ENCODE data around the gene ACTR8.
A peak's percentile ranks its signal among the peaks of the same experiment; 100 is the strongest.
"Not testable (repeated sequence)": the region's sequence is repeated elsewhere in the genome, so short reads cannot be mapped to it uniquely, and the experiment has no call there.

ACTR8 gene, protein sequence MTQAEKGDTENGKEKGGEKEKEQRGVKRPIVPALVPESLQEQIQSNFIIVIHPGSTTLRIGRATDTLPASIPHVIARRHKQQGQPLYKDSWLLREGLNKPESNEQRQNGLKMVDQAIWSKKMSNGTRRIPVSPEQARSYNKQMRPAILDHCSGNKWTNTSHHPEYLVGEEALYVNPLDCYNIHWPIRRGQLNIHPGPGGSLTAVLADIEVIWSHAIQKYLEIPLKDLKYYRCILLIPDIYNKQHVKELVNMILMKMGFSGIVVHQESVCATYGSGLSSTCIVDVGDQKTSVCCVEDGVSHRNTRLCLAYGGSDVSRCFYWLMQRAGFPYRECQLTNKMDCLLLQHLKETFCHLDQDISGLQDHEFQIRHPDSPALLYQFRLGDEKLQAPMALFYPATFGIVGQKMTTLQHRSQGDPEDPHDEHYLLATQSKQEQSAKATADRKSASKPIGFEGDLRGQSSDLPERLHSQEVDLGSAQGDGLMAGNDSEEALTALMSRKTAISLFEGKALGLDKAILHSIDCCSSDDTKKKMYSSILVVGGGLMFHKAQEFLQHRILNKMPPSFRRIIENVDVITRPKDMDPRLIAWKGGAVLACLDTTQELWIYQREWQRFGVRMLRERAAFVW

DNA sequence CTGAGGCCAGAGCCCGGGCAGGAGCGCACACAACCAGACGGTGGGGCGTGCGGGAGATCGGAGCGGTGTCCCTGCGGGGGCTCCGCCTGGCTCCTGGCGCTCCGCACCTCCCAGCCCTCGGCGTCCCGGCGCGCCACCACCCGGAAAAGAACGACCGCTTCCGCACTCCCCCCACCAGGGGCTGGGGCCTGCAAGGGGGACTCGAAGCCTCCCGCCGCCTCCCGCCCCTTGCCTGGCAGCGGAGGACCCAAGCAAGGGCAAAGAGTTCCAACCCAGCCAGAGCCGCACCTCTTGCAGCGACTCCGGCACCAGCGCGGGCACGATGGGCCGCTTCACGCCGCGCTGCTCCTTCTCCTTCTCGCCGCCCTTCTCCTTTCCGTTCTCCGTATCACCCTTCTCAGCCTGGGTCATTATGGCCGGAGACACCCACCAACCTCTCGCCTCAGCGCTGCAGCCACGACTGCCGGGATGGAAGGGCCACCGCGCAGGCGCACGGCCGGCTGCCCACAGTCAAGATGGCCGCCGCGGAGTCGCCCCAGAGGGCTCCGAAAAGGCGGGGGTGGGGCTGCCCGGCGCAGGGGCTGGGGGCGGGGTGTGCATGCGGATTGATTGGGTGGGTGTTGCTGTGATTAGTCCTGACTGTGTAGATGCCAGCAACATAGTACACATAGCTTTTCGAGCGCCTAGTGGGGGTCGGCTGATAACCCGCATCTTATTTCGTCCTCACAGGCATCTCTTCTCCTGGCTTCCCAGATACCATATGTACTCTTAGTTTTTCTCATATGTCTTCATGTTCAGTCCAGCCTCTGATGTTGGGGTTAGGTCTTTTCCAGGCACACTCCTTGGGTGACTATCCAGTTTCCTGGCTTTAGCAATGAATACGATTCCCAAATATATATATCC, at the start of gene ACTR8:
ACTR8 (minus strand) TSS at position 462 of the 903 bp plus-strand sequence; CDS start at position 411, 51 bp downstream.
- peak; percentile 21 to 94 (median 84) for DNase-seq

DNA sequence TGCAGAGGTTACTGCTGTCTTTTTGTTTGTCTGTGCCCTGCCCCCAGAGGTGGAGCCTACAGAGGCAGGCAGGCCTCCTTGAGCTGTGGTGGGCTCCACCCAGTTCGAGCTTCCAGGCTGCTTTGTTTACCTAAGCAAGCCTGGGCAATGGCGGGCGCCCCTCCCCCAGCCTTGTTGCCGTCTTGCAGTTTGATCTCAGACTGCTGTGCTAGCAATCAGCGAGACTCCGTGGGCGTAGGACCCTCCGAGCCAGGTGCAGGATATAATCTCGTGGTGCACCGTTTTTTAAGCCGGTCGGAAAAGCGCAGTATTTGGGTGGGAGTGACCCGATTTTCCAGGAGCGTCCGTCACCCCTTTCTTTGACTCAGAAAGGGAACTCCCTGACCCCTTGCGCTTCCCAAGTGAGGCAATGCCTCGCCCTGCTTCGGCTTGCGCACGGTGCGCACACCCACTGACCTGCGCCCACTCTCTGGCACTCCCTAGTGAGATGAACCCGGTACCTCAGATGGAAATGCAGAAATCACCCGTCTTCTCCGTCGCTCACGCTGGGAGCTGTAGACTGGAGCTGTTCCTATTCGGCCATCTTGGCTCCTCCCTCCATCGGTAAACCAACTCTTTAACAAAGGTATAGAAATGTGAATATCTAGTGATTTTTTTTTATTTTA, 45.4 kb upstream of the ACTR8 start:
- not testable (repeated sequence) for DNase-seq

DNA sequence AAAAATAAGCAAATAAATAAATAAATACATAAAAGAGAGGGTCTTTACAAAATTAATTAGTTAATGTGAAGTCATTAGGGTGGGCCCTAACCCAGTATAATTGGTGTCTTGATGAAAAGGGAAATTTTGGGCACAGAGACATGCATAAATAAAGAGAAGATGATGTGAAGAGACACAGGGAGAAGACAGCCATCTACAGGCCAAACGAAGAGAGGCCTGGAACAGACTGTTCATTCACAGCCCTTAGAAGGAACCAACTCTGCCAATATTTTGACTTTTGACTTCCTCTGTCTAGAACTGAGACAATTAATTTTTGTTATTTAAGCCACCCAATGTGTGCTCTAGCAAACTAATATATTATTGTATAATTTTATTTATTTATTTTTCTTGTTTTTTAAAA, 39.3 kb upstream of the ACTR8 start:
- DNase-seq = no peak

DNA sequence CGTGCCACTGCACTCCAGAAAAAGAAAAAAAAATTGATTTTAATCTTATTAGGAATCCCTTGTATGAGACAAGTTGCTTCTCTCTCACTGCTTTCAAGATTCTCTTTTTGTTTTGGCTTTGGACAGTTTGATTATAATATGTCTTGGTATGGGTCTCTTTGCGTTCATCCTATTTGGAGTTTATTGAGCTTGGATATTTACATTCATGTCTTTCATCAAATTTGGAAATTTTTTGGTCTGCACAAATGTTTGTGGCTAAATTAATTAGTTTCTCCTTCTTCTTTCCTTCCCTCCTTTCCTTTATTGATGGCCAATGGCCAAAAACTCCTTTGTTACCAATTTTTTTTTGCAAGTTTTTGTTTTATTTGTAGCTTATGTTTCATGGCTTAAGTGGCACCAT, 37.8 kb upstream of the ACTR8 start:
- DNase-seq = no peak

DNA sequence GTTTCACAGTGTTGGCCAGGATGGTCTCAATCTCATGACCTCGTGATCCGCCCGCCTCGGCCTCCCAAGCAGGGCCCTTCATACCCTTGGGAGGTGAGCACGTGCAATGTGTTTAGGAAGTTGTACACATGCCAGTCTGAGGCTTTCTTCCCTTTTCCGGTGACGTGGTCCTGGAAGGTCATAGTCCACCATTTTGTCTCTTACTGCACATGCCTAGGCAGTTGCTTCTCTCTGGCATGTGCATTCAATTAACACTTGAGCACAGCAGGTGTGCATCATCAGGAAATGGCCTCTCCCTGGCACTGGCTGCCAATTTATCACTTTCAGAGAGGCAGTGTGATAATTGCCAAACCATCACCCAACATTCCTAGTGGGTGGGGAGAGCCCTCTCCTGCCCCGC, 31.4 kb upstream of the ACTR8 start:
- no peak for DNase-seq

DNA sequence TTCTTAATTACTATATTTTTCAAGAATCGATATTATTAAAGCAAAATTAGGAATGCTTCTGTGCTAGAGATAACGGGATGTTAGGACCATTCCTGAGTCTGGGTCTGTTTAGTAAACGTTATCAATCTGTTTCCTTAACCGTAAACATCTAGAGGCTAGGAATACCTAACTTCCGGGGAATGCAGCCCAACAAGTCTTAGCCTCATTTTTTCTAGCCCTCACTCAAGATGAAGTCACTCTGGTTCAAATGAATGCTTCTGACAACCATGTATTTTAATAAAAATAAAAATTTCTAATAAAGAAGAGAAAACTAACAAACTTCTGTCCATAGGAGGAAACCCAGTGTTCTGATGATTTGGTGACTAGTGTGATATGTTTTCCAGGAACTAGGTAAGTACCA, 20.8 kb upstream of the ACTR8 start:
- DNase-seq = no peak

DNA sequence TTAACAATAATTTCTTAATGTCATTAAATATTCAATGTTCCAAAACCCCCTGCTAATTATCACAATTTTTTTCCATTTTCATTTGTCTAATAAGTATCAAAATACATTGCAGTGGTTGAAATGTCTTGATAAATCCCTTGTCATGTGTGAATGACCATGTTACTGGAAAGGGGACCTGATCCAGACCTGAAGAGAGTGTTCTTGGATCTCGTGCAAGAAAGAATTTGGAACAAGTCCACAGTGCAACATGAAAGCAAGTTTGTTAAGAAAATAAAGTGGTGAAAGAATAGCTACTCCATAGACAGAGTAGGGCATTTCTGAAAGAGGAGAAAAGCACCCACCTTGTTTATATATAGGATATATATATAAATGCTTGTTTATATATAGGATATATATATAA, 20.1 kb upstream of the ACTR8 start:
- no peak for DNase-seq

DNA sequence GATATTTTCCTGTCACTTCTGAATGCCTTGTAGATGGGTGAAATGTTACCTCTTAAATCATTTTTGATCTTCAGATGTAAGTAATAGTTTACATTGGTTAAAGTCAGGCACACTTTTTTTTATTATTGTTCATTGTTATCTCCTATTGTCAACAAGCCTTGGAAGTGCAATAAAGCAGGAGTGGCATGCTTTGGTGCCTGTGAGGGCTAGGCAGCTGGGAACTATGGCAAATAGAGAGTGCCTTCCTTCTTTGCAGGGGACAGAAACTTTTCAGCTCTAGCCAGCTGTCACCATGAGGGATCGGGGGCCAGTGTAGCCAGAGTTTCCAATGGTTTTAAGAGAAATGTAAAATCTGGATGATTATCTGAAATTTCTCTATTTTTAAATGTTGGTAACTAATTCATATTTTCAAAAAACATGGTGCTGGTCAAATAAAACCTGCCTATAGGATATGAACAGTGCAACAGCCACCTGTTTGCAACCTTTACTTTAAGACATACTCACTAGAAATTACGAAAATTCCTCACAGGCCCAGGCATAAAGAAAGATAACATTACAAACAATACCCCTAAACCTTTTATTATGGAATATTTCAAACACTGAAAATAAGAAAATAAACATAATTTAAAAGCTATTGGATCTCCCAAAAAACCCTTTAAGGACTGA, 18.8 kb upstream of the ACTR8 start:
- no peak for DNase-seq

DNA sequence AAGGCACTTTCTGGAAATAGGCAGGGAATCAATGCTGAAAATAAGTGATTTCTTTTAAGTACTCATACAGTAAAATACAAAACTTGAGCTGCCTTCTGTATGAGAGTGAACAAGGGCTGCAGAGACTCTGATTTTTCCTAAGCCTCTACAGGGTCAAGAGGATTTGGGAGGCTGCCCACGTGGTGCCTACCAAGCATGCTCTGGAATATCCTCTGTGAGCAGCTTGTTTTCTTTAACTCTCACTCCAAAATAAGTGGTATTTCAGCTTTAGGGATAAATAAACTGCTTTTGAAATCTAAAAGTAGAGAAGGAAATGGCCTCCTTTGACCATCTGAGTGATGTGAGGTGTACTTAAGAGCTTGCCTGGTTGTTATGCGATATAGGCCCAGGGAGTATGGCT, 17.8 kb upstream of the ACTR8 start:
- DNase-seq = no peak

DNA sequence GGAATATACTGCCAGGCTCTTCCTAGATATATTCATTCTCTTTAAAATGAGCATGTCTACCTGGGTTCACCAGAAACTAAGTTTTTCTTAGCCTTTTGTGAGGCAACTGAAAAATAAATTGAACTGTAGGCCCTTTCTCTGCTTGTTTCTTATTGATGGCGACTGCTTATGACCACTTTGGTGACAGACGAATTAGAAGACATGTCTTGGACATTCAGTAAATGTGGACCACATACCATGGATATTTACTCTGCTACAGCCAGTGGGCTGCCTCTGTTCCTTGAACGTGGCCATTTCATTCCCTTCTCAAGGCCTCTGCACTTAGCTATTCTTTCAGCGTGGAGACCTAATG, 10.3 kb upstream of the ACTR8 start:
- DNase-seq = no peak

DNA sequence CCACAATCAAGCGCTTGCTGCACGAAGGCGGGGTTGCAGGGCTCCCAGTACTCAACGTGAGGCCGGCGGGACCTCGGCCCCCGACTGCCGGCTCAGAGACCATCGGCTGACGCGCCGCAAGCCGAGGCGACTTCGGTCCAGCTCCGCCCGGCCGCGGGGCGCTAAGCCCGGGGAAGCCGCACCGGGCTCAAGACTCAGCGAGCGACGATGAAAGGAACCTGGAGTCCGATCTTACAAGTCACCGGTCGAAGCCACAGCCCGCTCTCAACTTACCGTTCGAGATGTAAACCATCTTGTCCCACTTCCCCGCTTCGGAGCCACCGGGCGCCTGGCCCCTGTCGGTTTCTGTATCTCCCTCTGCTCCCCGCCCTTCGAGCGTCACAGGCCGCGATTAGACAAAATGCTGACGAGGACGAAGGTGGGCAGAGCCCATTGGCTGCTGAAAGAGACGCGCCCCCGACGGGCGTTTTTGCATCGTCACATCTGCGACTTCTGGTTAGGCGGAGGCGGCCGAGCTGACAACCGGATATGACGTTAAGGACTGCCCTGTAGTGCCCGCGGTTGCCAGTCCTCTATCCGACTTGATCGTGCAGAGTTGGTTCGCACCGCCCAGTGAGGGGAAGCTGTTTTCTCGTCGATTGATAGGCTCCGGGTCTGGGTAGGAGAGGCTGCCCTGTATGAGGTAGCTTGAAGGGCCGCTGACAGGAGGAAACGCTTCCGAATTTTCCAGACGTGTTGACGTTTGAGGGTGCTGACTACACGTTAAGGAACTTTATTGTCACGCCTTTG, 9.7 kb upstream of the ACTR8 start, which contains the start of gene SELENOK:
SELENOK (minus strand) TSS at position 363 of the 789 bp plus-strand sequence.
- DNase-seq = peak; percentile 85 to 99 (median 96)

DNA sequence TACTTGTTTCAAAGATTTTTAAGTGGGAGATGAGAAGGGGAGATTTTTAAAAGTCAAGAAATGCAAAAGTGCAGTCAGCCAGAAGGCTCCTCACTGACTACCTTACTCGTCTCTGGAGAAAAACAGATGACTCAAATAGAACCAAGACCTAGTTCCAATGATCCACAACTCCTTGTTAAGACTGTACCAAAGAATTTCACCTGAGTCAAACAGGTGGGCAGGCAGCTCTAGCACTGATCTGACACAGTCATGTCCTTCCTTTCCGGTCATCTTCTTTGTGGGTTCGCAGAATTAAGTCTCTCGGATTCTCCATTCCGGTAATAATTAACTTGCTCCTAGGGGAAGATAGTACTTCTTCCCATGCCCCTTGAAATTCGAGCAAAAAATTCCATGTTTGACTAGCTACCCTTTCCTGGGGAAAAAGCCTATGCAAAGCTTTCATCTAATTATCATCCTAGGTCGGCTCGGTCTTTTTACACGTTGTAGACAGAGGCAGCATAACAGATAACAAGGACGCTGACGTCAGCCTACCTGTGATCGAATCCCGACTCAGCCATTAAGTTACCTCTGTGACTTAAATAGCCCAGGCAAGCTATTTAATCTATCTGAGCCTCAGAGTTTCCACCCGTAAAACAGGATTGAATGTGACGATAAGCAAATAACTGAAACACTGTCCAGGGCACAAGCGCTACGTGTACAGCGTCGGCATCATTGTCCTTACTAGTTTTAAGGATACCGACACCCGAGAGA, 8.9 kb upstream of the ACTR8 start:
- DNase-seq = peak in 1 of 14 donors; percentile 36

DNA sequence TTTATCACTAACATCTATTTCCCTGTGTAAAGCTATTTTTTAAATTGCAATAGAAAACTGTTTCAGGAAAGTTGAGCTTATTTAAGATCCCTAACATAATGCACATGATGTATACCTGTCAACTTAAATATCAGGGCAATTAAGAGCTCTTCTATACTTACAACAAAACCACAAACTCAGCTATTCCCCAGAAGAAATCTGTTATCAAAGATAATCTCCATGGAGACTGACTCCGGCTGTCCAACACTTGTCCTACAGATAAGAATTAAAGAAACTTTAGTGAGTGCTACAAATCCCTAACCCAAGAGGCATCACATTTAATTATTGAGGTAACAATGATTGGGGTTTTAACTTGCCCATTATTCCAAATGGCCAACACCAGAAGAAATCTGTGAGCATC, 6.3 kb upstream of the ACTR8 start:
- no peak for DNase-seq

DNA sequence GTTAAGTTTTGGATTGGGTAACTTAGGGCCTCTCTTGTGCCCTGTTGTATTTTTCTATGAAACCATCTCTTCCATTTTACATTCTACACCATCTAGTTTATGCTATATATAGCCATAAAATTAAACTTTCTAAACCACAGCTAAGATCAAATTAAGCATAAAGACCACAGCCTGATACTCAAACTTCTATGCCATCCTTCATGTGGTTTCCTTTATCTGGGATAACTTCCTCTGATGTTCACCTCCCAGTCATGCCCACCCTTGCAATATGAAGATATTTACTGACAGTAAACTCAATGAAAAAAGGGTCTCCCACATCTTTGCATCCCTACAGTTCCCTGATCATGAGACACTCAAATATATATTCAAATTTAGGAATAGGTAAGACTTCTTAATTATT, 5.5 kb upstream of the ACTR8 start:
- no peak for DNase-seq

DNA sequence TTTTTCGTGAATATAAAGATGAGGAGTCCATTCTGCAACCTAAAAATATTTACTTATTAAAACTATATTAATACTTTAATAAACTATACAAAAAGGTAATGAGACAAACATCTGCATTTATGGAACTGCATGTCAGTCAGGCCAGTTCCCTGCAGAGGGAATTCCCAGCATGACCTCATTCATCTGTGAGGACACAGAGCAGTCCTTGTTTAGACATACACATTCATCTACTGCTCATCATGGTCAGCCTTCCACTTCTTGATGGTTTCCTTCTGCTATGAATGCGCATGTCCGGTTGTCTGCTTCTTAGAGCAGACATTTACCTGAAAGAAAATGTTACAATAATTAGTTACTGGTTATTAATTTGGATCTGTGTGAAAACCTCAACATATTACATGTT, 3.3 kb upstream of the ACTR8 start:
- peak in 3 of 14 donors; percentile 2 to 11 (median 4) for DNase-seq

DNA sequence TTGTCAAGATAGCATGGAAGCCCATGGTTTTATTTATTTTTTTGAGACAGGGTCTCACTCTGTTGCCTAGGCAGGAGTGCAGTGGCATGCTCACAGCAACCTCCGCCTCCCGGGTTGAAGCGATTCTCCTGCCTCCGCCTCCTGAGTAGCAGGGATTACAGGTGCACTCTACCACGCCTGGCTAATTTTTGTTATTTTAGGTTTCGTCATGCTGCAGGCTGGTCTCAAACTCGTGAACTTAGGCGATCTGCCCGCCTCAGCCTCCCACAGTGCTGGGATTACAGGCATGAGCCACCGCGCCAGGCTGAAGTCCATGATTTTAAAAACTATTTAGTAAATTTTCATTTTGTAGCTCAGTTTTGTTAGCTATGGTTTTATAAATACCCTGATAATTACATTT, 2.7 kb upstream of the ACTR8 start:
- DNase-seq = no peak

DNA sequence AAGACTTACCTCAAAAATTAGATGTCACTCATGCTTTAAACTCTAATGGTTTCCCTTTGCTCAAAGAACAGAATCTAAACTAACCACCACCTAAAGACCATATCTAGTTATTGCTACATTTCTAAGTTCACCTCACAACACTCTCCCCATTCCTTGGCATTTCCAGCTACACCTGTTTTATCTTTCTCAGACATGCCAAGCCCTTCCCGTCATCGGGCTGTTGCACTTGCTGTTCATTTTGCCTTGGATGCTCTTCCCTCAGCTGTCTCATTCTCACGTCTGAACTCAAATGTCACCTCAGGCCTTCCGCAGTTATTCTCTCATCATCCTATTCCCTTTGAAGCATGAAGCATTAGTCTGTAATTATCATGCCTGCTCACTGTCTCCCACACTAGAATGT, 1.1 kb upstream of the ACTR8 start:
- DNase-seq = no peak

DNA sequence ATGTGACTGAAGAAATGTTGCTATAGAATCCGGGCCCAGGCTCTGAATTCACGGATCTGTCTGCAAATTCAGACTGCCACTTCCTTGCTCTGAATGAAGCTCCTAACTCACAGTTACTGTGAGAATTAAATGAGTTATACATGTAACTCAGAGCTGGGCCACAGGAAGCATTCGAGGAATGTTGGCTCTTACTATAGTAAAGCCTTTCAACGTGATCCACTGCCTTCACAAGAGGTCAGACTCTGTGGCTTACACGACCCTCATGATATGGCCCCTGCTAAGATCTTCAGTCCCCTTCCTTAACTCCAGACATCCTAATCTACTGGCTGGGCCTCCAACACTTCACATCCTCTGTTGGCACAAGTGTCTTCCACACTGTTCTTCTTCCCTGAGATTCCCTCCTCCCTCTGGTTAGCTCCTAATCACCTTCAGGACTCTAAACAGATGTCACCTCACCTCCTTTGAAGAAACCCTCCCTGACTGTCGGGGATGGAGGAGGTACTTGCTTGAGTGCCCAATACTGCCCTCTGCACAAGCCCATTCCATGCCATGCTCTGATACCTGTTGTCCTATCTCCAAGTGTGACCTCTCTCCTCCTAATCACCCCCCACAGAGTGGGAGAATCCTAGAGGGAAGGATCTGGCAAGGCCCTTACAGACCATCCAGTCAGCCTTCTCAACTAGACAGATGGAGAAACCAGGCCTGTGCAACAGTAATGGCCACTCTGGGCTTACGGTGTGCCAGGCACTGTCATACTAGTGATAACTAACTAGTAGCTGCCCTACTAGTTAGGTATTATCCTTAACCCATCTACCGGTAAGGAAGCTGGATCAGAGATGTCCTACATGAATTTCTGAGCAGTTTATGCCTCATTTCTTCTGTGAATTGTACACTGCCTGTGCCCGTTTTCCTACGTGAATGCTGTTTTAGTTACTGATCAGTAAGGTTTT, 1.3 kb downstream of the ACTR8 start:
- peak in 1 of 14 donors; percentile 3 for DNase-seq

All from C1 segment of cervical spinal cord (tissue), 14 donors.